HS-27A (cell line): Measurements from ENCODE around the gene NEURL1B.
"Not testable (repeated sequence)": the region's sequence is repeated elsewhere in the genome, so short reads cannot be mapped to it uniquely, and the experiment has no call there.

Experiments used
- DNase-seq: peaks from one replicate; pipeline ENCODE4 v3.0.0-alpha.2; 2012; ENCODE audit warnings: low read depth, missing footprints

NEURL1B gene

DNA sequence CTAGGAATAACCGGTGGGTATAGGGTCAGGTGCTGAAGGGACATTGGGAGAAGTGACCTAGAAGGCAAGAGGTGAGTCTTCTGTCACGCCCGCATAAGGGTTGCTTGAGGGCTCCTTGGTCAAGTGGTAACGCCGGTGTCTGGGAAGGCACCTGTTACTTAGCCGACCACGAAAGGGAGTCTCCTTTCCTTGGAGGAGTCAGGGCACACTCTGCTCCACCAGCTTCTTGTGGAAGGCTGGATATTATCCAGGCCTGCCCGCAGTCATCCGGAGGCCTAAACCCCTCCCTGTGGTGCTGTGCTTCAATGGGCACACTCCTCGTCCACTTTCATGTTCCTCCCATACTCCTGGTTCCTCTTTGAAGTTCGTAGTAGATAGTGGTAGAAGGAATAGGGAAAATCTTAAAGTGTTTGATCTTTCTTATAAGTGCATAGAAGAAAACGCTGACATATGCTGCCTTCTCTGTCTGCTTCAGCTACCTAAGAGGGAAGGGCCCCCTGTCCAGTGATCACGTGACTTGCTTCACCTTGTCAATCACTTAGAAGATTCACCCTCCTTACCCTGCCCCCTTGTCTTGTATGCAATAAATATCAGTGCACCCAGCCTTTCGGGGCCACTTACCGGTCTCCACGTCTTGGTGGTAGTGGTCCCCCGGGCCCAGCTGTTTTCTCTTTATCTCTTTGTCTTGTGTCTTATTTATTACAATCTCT, 16.6 kb downstream of the NEURL1B start:
- DNase-seq = not testable (repeated sequence)

DNA sequence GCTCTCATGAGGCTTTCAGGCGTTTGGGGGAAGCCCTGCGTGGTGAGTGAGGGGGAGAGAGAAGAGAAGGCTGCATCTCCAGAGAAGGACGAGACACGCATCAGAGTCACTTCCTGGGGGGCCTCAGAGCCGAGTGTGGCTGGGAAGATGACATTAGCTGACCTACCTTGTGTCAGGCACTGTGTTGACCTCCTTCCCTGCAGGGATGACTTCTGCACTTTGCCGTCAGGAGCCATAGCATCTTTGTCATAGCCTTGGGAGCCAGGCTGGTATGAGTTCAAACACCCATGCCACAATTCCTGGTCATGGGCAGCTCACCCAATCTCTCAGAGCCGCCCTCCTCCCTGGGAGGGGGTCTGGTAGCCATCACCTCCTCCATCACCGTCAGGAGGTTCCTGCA, 17.3 kb downstream of the NEURL1B start:
- no peak for DNase-seq

DNA sequence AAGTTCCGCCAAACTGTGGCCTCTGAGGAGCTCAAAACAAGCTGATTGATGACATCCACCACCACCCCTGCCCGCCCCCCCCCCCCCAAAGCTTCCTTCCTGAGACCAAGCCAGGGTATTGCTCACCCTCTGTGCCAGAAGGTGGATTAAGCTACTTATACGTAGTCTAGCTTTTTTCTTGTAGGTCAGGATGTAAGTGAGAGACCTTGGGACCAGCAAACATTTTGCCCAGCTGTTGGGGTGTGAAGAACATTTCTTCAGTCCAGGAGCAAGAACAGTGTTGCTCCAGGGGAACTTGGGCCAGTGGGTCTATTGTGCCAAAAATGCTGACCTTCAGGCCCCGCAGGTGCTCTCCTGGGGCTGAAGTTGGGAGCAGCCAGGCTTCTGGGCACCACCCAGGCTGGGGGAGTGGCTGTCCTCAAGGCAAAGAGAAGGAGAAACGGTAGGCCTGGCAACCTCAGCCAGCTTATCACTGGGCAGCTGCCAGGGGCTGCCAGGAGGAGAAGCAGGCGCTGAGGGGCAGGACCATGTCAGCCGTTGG, 18.0 kb downstream of the NEURL1B start:
- DNase-seq = no peak

DNA sequence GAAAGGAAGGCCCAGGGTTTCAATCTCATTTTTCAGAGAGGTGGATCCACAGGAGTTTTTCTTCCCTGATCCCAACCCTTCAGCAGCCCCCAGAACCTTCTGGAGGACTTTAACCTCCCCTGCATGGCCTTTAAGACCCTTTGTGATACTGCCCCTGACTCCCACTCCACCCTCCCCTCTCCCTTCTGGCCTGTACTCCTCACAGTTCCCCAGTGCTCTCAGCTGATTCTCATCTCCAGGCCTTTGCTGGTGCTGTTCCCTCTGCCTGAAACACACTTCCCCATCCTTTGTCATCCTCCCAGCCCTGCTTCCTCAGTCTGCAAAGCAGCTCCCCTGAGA, 18.5 kb downstream of the NEURL1B start:
- no peak for DNase-seq

DNA sequence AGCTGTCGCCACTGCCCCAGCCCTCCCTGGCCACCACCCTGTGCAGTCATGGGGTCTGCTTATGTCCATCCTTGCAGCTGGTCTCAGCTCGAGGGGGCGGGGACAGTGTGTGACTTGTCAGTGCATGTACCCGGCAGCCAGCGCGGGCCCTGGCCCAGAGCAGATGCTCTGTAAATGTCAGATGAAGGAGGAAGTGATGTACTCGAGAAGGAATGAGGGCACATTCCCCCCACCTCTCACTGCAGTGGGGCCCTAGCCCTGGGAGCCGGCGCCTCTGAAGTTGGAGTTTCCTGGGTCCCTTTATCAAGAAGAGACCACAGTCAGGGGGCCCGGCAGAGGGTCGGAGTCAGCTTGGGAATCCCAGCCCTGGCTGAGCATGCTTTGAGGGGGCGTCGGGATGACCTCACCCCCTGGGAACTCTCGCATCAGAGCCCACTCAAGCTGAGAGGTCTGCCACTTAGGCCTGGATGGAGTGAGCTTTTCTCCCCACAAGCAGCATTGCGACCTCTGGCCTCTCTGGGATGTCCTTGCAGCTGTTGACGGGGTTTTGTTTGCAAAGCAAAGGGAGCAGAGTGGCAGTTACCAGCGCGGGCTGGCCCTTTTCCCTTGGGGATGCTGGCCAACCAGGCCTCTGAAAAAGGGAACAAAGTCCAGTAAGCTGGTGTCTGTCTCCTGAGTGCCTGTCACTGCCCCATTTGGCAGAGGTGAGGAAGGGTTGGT, 19.0 kb downstream of the NEURL1B start:
- DNase-seq = peak; percentile 59

DNA sequence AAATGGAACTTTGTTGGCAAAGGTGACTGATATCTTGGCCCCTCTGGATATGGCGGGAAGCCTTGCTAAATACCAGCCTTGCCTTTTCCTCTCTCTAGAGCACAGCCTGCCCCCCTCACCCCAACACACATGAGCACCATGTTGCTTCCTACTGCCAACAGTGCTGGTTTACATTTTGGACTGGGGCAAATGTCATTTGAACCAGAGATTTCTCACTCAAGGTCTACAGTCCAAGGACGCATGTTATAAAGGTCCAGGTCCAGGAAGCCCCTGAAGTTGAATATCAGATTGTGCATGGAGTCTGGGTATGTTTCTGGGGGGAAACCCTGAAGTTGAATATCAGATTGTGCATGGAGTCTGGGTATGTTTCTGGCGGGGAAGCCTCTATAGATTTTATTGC, 19.9 kb downstream of the NEURL1B start:
- no peak for DNase-seq

DNA sequence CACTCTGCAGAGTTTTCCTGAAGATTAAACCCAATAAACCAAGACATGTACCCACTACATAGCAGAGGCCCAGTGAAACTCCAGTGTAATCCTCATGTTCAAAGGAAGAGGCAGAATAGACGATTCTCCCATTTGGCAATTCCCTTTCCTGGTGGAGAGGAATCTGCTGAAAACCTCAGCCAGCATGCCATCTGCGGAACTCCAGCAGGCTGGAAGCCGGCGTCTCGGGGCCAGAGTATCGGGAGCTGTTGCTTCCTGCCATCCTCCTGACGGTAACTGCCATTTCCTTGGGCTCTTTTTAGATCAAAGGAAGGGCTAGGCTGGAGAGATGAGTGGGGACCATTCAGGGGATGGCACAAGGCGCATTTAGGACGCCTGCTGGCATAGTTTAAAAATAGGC, 20.5 kb downstream of the NEURL1B start:
- DNase-seq = no peak

DNA sequence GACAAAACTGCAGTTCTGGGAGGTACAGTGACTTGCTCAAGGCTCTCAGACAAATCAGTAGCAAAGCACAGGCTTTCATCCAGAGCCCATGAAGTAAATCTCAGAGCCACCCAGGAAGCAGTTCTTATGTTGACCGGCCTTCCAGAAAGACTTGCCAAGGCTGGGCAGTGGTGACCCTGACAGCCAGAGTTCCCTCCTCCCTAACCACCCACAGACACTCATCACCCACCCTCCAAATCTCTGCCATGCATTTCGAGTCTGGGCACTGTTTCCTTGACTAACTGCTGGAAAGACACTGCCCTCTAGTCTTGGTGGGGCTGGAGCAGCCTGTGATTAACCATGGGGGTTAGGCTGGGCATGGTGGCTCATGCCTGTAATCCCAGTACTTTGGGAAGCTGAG, 21.5 kb downstream of the NEURL1B start:
- DNase-seq = no peak

DNA sequence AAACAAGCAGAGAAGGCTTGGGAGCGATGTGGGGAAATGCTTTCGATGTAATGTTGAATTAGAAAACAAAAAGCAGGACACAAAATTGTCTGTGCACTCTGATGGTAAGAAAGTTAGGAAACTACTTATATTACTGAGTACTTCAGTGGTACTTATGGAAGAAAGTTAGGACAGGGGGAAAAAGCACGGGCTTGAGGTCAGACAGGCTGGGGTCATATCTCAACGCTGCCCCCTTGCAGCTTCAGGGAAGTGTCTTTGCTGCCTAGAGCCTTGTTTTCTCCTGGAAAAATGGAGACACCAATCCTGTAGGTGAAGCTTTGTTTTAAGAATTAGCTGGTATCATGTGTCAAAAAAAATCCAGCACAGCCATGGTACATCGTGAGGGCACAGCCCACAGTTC, 23.0 kb downstream of the NEURL1B start:
- no peak for DNase-seq

DNA sequence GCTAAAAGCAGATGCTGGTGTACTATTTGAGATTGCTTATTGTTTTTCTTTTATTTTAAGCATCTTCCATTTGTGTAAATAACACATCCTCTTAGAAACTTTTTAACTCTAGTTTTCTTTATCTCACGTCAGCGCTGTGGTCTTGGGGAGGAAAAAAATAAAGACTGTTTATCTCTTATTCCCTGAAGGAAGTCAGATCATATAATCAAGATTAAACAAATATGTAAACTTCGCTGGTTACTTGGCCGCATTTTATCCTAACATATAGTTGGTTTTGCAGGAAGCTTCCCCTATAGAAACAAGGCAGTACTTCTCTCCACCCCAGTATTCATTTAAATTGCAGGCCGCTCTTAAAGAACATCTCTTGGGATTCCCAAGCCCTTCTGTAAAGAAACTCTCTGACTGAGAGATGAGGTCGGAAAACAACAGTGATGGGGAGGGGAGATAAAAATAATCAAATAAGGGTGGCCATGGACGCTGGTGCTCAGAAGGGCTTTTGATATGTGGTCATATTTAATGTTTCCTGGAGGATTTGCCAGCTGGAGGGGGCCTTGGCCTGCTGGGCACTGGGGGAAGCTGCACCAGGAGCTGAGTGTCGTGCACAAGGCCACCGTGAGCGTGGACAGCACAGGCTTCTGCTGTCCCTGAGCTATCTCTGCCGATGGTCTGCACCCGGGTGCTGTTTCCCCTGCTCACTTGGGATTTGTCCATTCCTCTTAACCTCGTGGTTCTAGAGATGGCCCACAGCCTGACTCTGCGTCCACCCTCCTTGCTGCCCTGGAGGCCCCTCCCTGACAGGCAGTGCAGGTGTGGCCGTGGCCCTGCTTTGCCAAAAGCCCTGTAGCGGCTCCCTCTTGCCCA, 23.8 kb downstream of the NEURL1B start:
- no peak for DNase-seq

DNA sequence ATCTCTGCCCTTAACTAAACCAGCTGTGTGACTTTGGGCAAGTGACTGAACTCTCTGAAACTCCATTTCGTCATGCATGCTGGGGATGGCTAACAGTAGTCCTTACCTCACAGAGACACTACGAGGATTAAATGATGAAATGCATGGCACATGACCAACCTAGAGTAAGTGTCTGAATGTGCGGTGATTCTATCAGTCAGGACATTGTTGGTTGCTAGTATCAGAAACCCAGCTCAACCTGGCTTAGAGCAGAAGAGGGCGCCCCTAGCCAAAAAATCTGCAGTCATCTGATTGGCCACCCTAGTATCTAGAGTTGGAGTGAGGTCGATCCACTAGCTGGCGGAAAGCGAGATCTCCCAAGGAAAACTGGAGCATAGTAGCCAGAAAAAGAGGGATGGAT, 25.2 kb downstream of the NEURL1B start:
- no peak for DNase-seq

DNA sequence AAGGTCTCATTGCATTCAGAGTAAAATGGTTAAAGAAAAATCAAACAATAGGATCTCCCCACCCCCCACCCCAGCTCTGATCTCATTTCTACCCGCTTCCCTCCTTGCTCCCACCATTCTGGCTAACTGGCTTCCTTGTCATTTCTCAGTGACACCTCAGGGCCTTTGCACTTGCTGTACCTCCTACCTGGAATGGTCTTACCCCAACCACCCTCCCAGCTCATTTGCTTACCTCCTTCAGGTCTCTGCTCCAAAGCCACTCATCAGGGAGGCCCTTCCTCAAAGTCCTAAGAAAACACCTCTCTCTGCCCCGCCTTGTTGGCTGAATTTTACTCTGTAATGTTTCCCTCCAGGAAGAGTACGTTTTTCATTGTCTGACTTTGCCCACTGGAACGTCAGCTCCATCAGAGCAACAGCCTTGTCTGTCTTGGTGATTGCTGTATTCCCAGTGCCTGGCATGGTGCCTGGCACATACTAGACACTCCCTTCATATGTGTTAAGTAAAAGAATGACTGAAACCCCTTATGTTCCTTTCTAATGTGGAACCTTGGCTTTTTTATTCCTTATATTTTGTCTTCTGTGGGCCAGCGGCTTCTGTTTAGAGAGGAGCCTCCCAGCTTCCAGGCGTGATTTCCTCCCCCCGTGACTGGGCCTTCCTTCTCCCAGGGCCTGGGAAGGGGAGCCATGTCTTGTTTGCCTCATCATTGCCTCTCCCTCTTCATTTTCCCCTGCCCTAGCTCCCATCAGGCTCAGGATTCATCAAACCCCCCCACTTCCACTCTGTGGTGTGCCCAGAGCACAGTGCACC, 26.9 kb downstream of the NEURL1B start:
- no peak for DNase-seq

DNA sequence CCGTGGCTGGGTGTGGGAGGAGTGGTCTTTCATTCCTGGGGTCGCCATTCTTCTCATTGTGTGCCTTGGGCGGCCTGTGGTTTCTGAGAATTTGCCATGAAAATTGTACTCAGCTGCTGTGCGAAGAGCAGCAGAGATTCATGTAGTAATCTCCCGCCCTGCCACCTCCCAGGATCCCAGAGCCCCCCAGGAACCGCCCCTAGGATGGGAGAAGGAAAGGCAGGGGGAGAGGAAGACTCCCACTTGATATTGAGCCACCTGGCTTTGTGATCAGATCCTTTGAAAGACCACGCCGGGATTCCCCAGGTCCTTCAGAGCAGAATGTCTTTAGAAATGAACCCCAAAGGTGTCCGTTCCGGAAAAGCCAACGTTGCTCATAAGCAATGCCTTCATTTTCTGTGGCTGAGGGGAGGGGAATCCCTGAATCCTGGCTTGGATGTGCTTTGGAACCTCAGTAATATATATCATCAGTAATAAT, 27.6 kb downstream of the NEURL1B start:
- no peak for DNase-seq

DNA sequence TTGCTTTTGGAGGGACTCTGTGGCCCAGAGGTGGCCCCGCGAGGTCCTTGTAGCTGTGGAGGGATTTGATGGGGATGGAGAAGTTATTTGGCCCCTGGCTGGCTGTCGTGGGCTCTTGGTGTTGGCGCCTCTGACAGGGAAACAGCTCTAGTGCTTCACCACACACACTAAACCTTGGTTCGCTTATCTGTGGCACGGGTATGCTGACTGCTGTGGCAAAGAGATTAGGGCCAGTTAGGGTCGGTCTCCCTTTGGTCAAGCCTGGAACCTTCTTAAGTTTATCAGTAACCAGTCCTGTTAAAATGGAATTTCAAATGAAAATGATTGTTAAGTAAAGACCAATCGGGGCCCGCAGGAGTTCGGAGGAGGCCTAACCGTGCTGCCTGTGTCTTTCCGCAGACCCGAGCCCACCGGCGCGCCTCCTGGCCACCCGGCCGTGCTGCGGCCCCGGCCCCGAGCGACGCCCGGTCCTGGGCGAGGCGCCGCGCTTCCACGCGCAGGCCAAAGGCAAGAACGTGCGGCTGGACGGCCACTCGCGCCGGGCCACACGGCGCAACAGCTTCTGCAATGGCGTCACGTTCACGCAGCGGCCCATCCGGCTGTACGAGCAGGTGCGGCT, 28.4 kb downstream of the NEURL1B start:
- DNase-seq = no peak

DNA sequence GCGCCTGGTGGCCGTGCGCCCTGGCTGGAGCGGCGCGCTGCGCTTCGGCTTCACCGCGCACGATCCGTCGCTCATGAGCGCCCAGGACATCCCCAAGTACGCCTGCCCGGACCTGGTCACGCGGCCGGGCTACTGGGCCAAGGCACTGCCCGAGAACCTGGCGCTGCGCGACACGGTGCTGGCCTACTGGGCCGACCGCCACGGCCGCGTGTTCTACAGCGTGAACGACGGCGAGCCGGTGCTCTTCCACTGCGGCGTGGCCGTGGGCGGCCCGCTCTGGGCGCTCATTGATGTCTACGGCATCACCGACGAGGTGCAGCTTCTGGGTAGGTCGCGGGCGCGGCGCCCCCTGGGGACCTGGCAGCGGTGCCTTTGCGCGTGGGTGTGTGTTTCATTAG, 28.9 kb downstream of the NEURL1B start:
- DNase-seq = no peak

DNA sequence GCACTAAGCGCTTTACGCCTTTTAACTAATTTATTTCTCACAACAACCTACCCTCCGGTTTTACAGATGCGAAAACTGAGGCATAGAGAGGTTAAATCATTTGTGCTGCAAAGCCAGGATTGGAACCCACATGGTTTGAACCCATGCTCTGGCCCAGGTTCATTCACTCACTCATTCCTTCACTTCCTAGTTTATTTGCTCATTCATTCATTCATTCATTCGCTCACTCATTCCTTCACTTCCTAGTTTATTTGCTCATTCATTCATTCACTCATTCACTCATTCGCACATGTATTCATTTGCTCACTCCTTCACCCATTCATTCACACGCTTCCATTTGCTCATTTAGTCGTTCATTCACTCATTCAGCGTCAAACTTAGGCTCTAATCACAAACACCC, 29.4 kb downstream of the NEURL1B start:
- no peak for DNase-seq

DNA sequence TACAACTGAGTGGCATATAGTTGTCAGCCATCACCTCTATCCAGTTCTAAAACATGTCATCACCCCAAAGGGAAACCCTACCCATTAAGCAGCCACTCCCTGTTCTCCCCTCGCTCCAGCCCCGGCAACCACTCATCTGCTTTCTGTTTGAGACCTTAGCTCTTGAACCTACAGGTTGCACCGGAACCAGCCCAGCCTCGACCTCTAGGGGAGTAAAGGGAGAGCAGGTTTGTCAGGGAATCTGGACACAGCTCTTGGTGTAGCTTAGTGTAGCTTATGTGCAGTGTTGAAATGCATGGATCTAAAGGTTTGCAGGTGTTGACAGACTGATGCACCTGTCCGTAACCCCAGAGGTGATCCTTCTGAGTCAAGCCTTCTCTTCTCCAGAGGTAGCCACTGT, 30.0 kb downstream of the NEURL1B start:
- DNase-seq = no peak

DNA sequence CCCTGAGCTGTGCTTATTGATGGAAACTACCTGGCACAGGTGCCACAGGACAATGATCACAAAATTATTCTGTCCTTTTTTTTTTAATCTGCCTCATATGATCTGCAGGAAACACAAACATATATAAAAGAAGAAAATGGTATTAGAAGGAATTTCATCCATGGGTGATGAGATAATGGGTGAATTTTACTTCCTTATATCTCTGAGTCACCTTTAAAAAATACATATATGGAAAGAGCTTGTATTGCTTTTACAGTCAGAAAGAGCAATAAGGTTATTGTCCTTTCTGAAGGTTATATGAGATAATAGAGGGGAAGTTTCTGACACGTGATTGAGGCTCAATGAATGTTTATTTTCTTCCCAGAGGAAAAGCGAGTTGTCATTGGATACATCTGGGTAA, 31.6 kb downstream of the NEURL1B start:
- no peak for DNase-seq

DNA sequence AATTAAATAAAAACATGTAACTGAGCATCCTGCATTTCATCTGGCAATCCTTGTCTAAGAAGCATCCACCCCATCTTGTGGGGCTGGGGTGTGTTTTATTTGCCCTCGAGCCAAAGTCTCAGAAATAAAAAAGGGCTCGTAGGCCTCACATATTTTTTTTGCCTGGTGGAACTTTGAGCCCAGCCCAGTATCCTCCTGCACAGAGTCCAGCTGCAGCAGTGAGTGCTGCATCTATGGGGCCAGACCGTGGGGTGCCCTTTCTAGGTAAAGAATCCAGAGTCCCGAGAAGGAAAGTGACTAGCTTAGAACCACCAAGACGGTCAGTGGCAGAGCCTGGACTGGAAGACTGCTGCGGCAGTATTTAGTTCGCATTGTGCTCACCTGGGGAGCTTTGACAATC, 33.1 kb downstream of the NEURL1B start:
- no peak for DNase-seq

DNA sequence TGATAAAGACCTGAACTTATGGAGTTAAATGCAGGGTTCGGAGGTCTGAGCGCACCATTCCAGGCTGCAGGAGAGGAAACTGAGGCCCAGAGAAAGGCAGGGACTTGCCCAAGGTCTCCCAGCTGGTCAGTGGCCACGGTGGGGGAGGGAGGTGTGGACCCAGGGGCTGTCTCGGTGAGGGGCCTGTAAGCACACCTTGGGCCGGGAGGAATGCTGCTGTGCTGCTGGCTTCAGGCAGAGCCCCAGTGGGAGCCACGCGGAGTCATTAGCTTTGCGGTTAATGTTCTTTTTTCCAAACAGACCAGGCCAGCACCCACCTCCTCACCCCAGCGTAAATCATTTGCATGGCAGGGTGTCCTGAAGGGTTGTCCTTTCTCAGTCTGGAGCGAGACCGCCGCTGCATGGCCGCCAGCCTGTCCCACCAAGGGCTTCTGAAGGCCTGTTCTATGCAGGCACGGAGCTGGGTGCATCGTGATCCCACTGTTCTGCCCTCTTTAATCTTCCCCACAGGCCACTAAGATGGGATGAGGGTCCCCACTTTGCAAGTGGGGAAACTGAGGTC, 35.9 kb downstream of the NEURL1B start:
- no peak for DNase-seq

DNA sequence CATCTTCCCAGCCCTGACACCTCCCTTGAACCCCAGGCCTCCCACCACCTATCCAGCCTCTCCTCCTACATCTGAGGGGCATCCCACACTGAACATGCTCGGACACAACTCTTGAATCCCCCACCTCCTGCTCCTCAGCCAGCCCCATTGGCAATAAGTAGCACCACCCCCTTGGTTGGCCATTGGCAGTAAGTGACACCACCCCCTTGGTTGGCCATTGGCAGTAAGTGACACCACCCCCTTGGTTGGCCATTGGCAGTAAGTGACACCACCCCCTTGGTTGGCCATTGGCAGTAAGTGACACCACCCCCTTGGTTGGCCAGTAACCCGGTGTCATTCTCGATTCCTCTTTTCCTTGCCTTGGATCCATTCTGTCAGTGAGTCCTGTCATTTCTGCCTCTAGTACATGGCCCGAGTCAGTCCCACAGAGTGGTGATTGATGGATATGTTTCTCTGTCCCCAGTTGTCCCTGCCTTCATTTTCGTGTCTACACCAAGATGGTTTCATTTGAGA, 37.4 kb downstream of the NEURL1B start:
- DNase-seq = not testable (repeated sequence)
